T-helper 1 cell treated with Interleukin-12 subunit alpha and Interleukin-12 subunit beta and Interleukin-4 antibody, amounts not matched to agents 30 μg/mL and 1 μg/mL, for 36 hours (primary cell): Measurements from ENCODE around the gene ZDHHC21.
"Not testable (repeated sequence)": the region's sequence is repeated elsewhere in the genome, so short reads cannot be mapped to it uniquely, and the experiment has no call there.

Experiments
- H3K27ac Mint-ChIP-seq: one replicate; pipeline ENCODE4 v1.8.0; 2021; ENCODE audit warnings: mild to moderate bottlenecking, mixed read lengths
- H3K27me3 Mint-ChIP-seq: one replicate; pipeline ENCODE4 v1.8.0; 2021; ENCODE audit warnings: low read depth, mixed read lengths
- H3K36me3 Mint-ChIP-seq: one replicate; pipeline ENCODE4 v1.8.0; 2021; ENCODE audit warnings: low read depth, mixed read lengths
- H3K4me1 Mint-ChIP-seq: one replicate; pipeline ENCODE4 v1.8.0; 2021; ENCODE audit warnings: low read depth, mixed read lengths
- H3K4me3 Mint-ChIP-seq: one replicate; pipeline ENCODE4 v1.8.0; 2021; ENCODE audit warnings: mild to moderate bottlenecking, moderate library complexity, mixed read lengths
- H3K9me3 Mint-ChIP-seq: one replicate; pipeline ENCODE4 v1.8.0; 2021; ENCODE audit warnings: mixed read lengths

Gene ZDHHC21

DNA sequence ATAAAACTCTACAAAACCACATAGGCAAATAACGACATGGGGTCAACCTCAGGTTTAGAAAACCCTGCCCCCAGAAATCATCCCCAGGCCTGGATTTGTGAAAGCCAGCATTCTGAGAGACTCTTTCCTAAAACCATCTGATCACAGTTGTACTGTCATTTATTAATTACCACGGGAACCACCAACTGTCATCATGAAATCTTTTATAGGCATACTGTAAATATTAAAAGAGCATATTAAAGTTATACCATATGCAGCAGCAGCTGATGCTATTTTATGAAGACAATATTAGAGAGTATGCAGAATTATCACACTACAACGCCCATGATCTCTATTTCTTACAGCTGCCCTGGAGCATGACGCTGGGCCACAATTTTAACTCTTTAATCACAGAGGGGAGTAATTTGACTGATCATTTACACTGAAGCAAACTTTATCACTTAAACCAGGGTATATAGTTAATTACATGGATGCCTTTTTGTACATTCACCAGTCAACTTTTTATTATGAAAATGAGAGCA, 9.0 kb upstream of the ZDHHC21 start:
- H3K27ac Mint-ChIP-seq = no peak overlapping the region
- H3K4me1 Mint-ChIP-seq = no peaks in the 10 kb centered on the region
- no peak overlapping the region for H3K4me3 Mint-ChIP-seq
- H3K27me3 Mint-ChIP-seq = peaks cover 17% of the 10 kb centered on the region
- peaks cover 22% of the 10 kb centered on the region for H3K9me3 Mint-ChIP-seq
- H3K36me3 Mint-ChIP-seq = no peaks in the 10 kb centered on the region

DNA sequence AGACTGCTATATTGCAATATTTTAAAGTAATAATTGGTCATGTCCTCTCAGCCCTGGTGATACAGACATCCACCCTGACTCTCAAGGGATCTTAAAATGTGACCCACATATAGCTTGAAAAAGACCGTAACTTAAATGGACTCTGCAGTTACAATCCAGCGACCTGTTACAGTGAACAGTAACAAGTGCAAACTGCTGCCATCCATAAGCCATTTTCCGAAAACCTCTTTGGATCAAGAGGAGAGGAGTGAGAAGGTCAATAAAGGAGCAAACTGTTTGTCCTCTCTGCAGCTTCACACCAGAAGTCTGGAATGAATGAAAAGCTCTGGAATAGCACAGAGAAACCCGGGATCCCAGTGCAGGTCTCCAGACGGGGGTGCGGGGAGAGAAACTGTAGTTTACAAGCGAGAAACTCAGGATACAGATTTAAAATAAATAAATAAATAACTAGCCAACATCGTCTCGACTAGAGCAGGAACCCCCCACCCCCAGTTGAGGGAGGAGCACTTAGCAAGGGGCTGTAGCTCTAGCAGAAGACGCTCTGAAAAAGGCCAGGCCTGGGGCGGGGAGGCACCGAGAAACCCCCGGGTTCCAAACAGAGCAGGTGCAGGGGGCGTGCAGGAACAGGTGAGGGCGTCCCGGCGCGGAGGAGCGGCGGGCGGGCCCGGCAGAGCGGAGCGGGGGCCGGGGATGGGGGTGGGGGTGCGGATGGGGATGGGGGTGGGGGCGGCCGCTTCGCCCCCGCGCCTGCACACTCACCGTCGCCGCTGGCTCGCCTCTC, 572 bp downstream of the ZDHHC21 start:
- Mint-ChIP-seq H3K27me3 (peaks cover 5% of the 10 kb centered on the region), H3K9me3 (no peaks in the 10 kb centered on the region), H3K4me1 (peaks cover 36% of the 10 kb centered on the region)

DNA sequence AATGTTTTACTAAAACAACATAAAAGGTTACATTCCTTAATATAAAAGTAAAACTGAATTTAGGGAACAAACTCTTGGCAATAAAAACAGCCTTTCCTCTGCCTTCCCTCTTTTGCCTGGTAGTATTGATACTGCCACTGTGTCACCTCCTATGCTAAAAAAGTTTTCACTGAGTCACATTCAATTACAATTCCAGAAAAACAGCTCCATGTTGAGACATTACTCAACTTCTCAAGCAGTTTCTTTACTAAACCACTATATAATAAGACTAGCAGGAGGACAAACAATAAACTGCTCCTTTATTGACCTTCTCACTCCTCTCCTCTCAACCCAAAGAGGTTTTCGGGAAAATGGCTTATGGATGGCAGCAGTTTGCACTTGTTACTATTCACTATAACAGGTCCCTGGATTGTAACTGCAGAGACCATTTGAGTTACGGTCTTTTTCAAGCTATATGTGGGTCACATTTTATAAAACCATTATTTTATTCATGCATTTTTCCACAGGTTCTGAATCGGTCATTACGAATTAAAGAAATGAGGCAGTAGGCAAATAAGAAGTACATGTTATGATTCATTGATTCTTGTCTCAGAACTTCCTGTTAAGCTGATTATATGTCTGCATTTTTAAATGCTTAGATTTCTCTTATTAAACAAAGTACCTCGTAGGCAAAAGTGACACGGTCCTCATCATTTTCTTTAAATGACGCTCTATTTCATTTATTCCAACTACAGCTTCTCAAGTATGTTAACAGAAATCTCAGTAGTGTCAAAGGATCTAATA, 2.1 kb downstream of the ZDHHC21 start:
- H3K9me3 Mint-ChIP-seq = no peaks in the 10 kb centered on the region
- H3K27me3 Mint-ChIP-seq = no peaks in the 10 kb centered on the region
- H3K4me3 Mint-ChIP-seq = peak overlapping the region; percentile 28
- H3K36me3 Mint-ChIP-seq = peaks cover 21% of the 10 kb centered on the region
- peaks cover 36% of the 10 kb centered on the region for H3K4me1 Mint-ChIP-seq
- peak overlapping the region; percentile 49 for H3K27ac Mint-ChIP-seq

More for the DNA sequence above, 572 bp downstream of the ZDHHC21 start:
- Mint-ChIP-seq H3K36me3 (peaks cover 14% of the 10 kb centered on the region), H3K27ac (peak overlapping the region; percentile 86), H3K4me3 (peak overlapping the region; percentile 94)

DNA sequence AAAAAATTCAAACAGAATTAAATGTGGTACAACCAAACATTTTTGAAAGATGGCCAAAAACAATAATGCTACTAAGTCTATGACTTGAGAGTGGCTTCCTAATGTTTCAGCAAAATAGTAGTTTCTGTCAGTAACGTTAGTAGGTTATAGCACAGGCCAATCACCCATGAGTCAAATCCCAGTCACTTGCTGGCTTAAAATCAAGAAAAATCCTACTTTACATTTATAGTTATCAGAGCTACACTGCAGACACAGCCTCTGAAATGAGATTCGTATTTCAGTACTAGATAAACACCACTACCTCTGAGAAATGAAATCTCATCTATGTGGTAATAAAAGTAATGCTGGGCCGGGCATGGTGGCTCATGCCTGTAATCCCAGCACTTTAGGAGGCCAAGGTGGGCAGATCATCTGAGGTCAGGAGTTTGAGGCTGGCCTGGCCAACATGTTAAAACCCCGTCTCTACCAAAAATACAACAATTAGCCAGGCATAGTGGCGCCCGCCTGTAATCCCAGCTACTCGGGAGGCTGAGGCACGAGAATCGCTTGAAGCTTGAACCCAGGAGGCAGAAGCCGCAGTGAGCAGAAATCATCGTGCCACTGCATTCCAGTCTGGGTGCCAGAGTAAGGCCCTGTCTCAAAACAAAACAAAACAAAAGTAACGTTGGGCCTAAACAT, 6.1 kb downstream of the ZDHHC21 start:
- H3K4me1 Mint-ChIP-seq = peaks cover 28% of the 10 kb centered on the region
- H3K4me3 Mint-ChIP-seq = no peak overlapping the region
- H3K9me3 Mint-ChIP-seq = no peaks in the 10 kb centered on the region
- no peak overlapping the region for H3K27ac Mint-ChIP-seq
- H3K36me3 Mint-ChIP-seq = peaks cover 36% of the 10 kb centered on the region
- H3K27me3 Mint-ChIP-seq = no peaks in the 10 kb centered on the region

DNA sequence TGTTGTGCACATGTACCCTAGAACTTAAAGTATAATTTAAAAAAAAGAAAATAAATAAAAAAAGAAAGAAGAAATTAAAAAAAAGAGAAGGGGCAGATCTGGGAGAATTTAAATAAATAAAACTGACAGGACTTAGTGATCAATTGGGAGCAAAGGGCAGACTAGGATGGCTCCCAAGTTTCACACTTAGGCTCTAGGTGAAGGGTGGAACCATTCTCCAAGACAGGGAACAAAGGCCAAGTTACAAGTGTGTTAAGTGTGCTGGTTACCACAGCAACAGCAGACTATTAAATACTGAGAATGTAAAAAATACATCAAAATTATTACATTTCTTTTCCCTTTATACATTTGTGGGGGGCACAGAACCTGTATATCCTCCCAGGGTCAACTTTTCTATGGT, 7.1 kb downstream of the ZDHHC21 start:
- H3K27me3 Mint-ChIP-seq = no peaks in the 10 kb centered on the region
- H3K9me3 Mint-ChIP-seq = no peaks in the 10 kb centered on the region
- no peak overlapping the region for H3K4me3 Mint-ChIP-seq
- H3K4me1 Mint-ChIP-seq = peaks cover 22% of the 10 kb centered on the region
- peaks cover 40% of the 10 kb centered on the region for H3K36me3 Mint-ChIP-seq
- H3K27ac Mint-ChIP-seq = no peak overlapping the region

DNA sequence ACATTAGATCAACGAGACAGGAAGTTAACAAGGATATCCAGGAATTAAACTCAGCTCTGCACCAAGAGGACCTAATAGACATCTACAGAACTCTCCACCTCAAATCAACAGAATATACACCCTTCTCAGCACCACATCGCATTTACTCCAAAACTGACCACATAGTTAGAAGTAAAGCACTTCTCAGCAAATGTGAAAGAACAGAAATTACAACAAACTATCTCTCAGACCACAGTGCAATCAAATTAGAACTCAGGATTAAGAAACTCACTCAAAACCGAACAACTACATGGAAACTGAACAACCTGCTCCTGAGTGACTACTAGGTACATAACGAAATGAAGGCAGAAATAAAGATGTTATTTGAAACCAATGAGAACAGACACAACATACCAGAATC, 10.6 kb downstream of the ZDHHC21 start:
- H3K36me3 Mint-ChIP-seq = peaks cover 30% of the 10 kb centered on the region
- not testable (repeated sequence) for H3K4me3 Mint-ChIP-seq, H3K9me3 Mint-ChIP-seq, H3K27ac Mint-ChIP-seq, H3K27me3 Mint-ChIP-seq, H3K4me1 Mint-ChIP-seq

DNA sequence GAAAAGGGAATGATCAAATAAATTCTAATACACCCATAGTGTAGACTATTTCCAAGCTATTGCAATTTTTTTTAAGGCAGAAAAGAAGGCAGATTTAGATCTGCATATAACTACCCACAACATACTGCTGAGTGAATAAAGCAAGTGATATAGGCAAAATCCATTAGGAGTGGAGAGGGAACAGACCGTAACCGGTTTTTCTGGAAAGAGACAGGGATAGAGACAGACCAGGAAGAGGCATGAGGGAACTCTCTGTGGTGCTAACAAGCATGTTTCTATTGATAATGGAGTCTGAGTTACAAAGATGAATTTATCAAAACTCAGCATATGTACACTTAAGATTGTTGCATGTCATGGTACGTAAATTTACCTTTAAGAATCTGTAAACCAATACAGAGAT, 14.5 kb downstream of the ZDHHC21 start:
- Mint-ChIP-seq H3K4me3 (no peak overlapping the region), H3K27me3 (no peaks in the 10 kb centered on the region), H3K9me3 (no peaks in the 10 kb centered on the region), H3K4me1 (peaks cover 4% of the 10 kb centered on the region), H3K27ac (no peak overlapping the region), H3K36me3 (peaks cover 19% of the 10 kb centered on the region)

DNA sequence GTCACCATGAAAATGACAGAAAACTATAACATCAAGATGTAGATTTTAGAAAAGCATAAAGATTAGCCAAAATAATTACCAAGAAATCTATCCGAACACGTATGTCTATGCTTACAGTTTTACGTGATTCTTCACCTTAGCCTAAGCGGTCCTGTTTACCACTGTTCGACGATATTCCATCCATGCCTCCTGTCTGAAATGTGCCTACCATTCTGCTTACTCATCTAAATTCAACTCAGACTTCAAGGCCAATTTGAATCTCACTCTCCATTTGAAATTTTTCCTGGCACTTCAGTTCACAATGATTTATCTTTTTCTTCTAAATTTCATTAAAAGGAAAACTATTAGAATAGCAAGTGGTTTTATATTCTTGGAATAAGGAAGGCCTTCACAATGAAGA, 15.4 kb downstream of the ZDHHC21 start:
- no peaks in the 10 kb centered on the region for H3K27me3 Mint-ChIP-seq
- H3K27ac Mint-ChIP-seq = no peak overlapping the region
- peaks cover 4% of the 10 kb centered on the region for H3K4me1 Mint-ChIP-seq
- H3K9me3 Mint-ChIP-seq = no peaks in the 10 kb centered on the region
- H3K4me3 Mint-ChIP-seq = no peak overlapping the region
- H3K36me3 Mint-ChIP-seq = peaks cover 18% of the 10 kb centered on the region

DNA sequence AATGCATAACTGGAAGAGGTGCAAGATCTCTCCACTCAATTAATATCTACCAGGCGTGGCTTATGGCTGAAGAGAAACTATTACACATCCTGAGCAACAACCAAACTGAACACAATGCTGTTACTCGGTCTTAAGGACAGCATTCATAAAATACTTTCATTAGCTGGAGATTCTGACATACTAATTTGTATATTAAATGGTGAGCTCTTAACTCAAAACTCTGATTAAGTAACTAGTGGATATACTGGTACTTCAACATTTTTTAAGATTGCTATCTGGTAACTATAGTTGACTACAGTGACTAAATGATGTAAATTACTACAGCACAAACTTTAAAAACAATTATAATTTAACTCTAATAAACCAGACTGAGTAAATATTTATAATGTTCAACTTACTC, 15.8 kb downstream of the ZDHHC21 start:
- peaks cover 16% of the 10 kb centered on the region for H3K36me3 Mint-ChIP-seq
- no peak overlapping the region for H3K4me3 Mint-ChIP-seq
- no peaks in the 10 kb centered on the region for H3K4me1 Mint-ChIP-seq
- no peaks in the 10 kb centered on the region for H3K27me3 Mint-ChIP-seq
- H3K9me3 Mint-ChIP-seq = no peaks in the 10 kb centered on the region
- H3K27ac Mint-ChIP-seq = no peak overlapping the region

DNA sequence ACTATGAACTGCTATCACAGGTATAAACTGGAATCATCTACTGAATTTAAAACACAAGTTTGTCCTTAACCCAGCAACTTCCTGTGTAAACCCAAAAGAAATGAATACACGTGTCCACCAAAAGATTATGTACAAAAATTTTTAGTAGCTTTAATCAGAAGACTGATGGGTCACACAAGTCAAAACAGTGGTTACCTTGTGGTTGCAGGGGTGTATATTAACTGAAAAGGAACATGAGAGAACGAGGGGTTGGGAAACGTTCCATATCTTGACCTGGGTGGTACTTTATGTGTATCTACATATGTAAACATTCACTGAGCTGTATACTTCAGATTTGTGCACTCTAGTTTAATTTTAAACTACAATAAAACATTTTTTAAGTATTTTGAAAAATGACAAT, 18.6 kb downstream of the ZDHHC21 start:
- H3K27me3 Mint-ChIP-seq = no peaks in the 10 kb centered on the region
- no peaks in the 10 kb centered on the region for H3K9me3 Mint-ChIP-seq
- no peak overlapping the region for H3K4me3 Mint-ChIP-seq
- H3K27ac Mint-ChIP-seq = no peak overlapping the region
- peaks cover 16% of the 10 kb centered on the region for H3K36me3 Mint-ChIP-seq
- peaks cover 7% of the 10 kb centered on the region for H3K4me1 Mint-ChIP-seq

DNA sequence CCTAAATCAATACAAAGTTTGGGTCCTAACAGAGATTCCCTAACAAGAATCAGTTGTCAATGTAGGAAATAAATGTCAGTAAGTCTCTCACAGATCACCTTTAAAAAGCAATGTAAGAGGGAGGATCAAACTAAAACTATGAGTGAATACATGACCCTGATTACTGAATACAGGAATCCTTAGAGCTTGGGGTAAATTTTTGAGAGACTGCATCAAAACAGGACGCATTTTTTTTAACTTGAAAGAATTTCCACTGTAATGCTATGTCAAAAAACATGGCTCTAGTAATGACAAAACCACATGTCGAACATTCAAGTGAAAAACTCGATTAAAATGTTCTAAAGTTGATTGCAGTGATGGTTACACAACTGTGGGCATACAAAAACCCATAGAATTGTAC, 21.9 kb downstream of the ZDHHC21 start:
- Mint-ChIP-seq H3K4me1 (peaks cover 7% of the 10 kb centered on the region), H3K36me3 (peaks cover 11% of the 10 kb centered on the region), H3K4me3 (no peak overlapping the region), H3K27me3 (no peaks in the 10 kb centered on the region), H3K9me3 (no peaks in the 10 kb centered on the region), H3K27ac (no peak overlapping the region)

DNA sequence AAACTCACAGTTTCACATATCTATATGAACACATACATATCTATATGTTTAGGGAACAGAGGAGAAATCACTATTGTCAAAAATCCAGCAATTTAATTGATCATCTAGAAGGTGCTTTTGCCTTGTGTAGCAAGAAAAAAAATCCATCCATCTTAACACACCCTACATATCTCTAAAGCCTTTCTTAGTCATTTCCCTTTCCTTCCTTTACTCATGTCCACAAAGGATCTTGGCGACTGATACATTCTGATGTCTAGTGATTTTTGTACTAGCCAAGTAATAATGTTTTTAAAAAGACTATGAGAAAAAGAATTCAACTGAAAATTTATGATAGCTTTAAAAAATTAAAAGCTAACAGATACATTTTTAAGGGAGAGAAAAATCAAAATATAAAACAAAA, 22.5 kb downstream of the ZDHHC21 start:
- Mint-ChIP-seq H3K36me3 (peaks cover 9% of the 10 kb centered on the region), H3K27me3 (no peaks in the 10 kb centered on the region), H3K27ac (peak overlapping the region; percentile 55), H3K4me1 (peaks cover 7% of the 10 kb centered on the region), H3K4me3 (no peak overlapping the region), H3K9me3 (no peaks in the 10 kb centered on the region)

DNA sequence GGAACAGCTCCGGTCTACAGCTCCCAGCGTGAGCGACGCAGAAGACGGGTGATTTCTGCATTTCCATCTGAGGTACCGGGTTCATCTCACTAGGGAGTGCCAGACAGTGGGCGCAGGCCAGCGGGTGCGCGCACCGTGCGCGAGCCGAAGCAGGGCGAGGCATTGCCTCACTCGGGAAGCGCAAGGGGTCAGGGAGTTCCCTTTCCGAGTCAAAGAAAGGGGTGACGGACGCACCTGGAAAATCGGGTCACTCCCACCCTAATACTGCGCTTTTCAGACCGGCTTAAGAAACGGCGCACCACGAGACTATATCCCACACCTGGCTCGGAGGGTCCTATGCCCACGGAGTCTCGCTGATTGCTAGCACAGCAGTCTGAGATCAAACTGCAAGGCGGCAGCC, 29.2 kb downstream of the ZDHHC21 start:
- H3K36me3 Mint-ChIP-seq, H3K27me3 Mint-ChIP-seq, H3K9me3 Mint-ChIP-seq, H3K4me3 Mint-ChIP-seq, H3K4me1 Mint-ChIP-seq, H3K27ac Mint-ChIP-seq: not testable (repeated sequence)

DNA sequence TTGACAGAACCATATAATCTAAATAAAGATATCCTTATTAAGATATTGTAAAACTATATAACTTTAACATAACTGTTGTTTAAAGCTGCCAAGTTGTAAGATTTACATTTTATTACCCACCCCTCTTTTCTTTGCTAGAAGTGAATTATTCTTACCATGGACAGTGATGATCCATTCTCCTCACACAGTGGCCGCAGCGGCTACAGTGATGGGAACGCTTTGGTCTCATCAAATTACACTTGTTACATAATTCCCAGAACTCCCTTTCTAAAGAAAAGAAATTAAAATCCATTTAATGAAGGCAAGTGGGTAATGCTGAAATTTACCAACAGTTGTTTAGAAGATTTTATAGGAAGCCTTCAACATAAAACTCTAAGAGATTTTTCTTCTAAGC, 31.2 kb downstream of the ZDHHC21 start:
- no peak overlapping the region for H3K4me3 Mint-ChIP-seq
- H3K27ac Mint-ChIP-seq = no peak overlapping the region
- no peaks in the 10 kb centered on the region for H3K9me3 Mint-ChIP-seq

More for the DNA sequence above, 31.2 kb downstream of the ZDHHC21 start:
- no peaks in the 10 kb centered on the region for H3K27me3 Mint-ChIP-seq
- H3K36me3 Mint-ChIP-seq = peaks cover 7% of the 10 kb centered on the region
- no peaks in the 10 kb centered on the region for H3K4me1 Mint-ChIP-seq
